Upper lobe of left lung (tissue), 4 donors: ENCODE data around the gene DENND1A.

Experiments used
- CTCF ChIP-seq, 6 experiments: fragments of 450-650 bp in 4 of 6; fragments of 200-600 bp in 2 of 6; sonication (generic) in 2 of 6; IDR thresholded peaks; one replicate each; pipeline ENCODE4 v1.5.1; 2016 to 2019; ENCODE audit warnings: antibody characterized with exemption in 6 of 6
- EP300 ChIP-seq, 4 donors: sonication (generic); formaldehyde crosslinking; IDR thresholded peaks; one replicate each; pipeline ENCODE4 v1.5.1; 2017; ENCODE audit warnings: antibody characterized with exemption in 4 of 4, control low read depth in 2 of 4
- POLR2A ChIP-seq, 4 donors: fragments of 450-650 bp; IDR thresholded peaks; one replicate each; pipeline ENCODE4 v1.5.1; 2016 to 2017; ENCODE audit warnings: antibody characterized with exemption in 4 of 4, mild to moderate bottlenecking in 2 of 4
- POLR2AphosphoS5 ChIP-seq, 2 donors: sonication (generic); formaldehyde crosslinking; IDR thresholded peaks; one replicate each; pipeline ENCODE4 v1.5.1; 2017; ENCODE audit warnings: antibody characterized with exemption in 2 of 2

- TF ChIP-seq EP300 (IDR thresholded peaks at IDR 0.05) (no peak), POLR2A (IDR thresholded peaks at IDR 0.05) (no peak), CTCF (IDR thresholded peaks at IDR 0.05) (no peak), POLR2AphosphoS5 (IDR thresholded peaks at IDR 0.05) (no peak)
These were observed 17.6 kb downstream of the DENND1A start for GRCh38 chr9:123912167-123912897.
